ENCODE results near the gene LETM1. TPM values are rescaled to one million over a fixed set of nuclear protein-coding genes. Genes with fewer than 3 reads are reported as not detected.

LETM1 gene
- total and polyA plus RNA-seq, 2 donors (not counting 3 experiments of a cell fraction or from before 2014, with no cell fraction given), result 25.6 to 62.5 TPM

- intact Hi-C loops (cut with micrococcal nuclease) (no loop called here), dilution Hi-C loops (cut with MboI; ENCODE audit: extremely low pct_ligation_motif_present, low sequenced_read_pairs) (no loop called here)
- Histone ChIP-seq H3K27ac (ENCODE audit: insufficient read depth, low read depth, low read length) (no peak overlapping the region), H3K4me3 (replicated peaks in 1 of 3; ENCODE audit: insufficient read depth in 1 of 3, low read depth in 1 of 3, low read length in 3 of 3) (no peak overlapping the region), H3K4me2 (ENCODE audit: insufficient read depth, low read length) (no peak overlapping the region), H3K36me3 (ENCODE audit: control insufficient read depth in 2 of 2, extremely low read depth in 1 of 2, insufficient read depth in 2 of 2, low read length in 2 of 2) (no peaks in the 10 kb centered on the region), H4K20me1 (replicated peaks; ENCODE audit: control insufficient read depth, extremely low read depth, insufficient read depth, low read length) (peaks cover 4% of the 10 kb centered on the region), H3K4me1 (ENCODE audit: control insufficient read depth, extremely low read depth, insufficient read depth, low read length) (no peaks in the 10 kb centered on the region), H3K9me3 (replicated peaks; ENCODE audit: control insufficient read depth, insufficient read depth, low read length) (no peaks in the 10 kb centered on the region), H3K27me3 (ENCODE audit: control insufficient read depth in 2 of 2, insufficient read depth in 2 of 2, low read length in 2 of 2) (no peaks in the 10 kb centered on the region), H3K9me1 (replicated peaks; ENCODE audit: control insufficient read depth, extremely low read depth, insufficient read depth, low read length) (no peaks in the 10 kb centered on the region), H2AFZ (ENCODE audit: low read depth, low read length) (no peak overlapping the region), H3K79me2 (ENCODE audit: control insufficient read depth, insufficient read depth, low read length) (peaks cover 98% of the 10 kb centered on the region), H3K9ac (replicated peaks; ENCODE audit: extremely low read depth, insufficient read depth, low read length) (no peak overlapping the region)
- CTCF ChIA-PET, result interaction anchor here (1.4 to 3.6 kb wide), 4 partner anchors 15 to 33 kb away, joined by 3 to 16 read pairs (median 4); no protein-coding TSS in a partner anchor
- POLR2A ChIA-PET, result no interaction called here
- FAIRE-seq (no peak), DNase-seq (ENCODE audit: low read depth, low spot score) (no peak)
- TF ChIP-seq POLR2A (IDR thresholded peaks at IDR 0.05; ENCODE audit: low read depth, low read length) (no peak), GATA2 (IDR thresholded peaks at IDR 0.05; ENCODE audit: insufficient read depth, insufficient read length, low read depth, low read length) (no peak), POLR2AphosphoS5 (IDR thresholded peaks at IDR 0.05; ENCODE audit: insufficient read depth, low read depth, low read length) (no peak), MYC (IDR thresholded peaks at IDR 0.05; ENCODE audit: low read depth, low read length) (no peak), JUN (IDR thresholded peaks at IDR 0.05; ENCODE audit: borderline replicate concordance, insufficient read depth, insufficient read length, low read depth) (no peak)
- BruUV-seq (replicated peaks), result no TSS peak
These were observed 27.6 kb upstream of the LETM1 start for GRCh38 chr4:1883583-1883982.

GRCh38 chr4:1882850-1883271, 26.9 kb upstream of the LETM1 start:
- Histone ChIP-seq H3K36me3 (ENCODE audit: control insufficient read depth in 2 of 2, extremely low read depth in 1 of 2, insufficient read depth in 2 of 2, low read length in 2 of 2) (no peaks in the 10 kb centered on the region), H3K9ac (replicated peaks; ENCODE audit: extremely low read depth, insufficient read depth, low read length) (no peak overlapping the region), H3K4me2 (ENCODE audit: insufficient read depth, low read length) (no peak overlapping the region), H2AFZ (ENCODE audit: low read depth, low read length) (no peak overlapping the region), H3K4me1 (ENCODE audit: control insufficient read depth, extremely low read depth, insufficient read depth, low read length) (no peaks in the 10 kb centered on the region), H3K4me3 (replicated peaks in 1 of 3; ENCODE audit: insufficient read depth in 1 of 3, low read depth in 1 of 3, low read length in 3 of 3) (no peak overlapping the region), H3K27me3 (ENCODE audit: control insufficient read depth in 2 of 2, insufficient read depth in 2 of 2, low read length in 2 of 2) (no peaks in the 10 kb centered on the region), H3K79me2 (ENCODE audit: control insufficient read depth, insufficient read depth, low read length) (peaks cover 98% of the 10 kb centered on the region), H3K27ac (ENCODE audit: insufficient read depth, low read depth, low read length) (no peak overlapping the region), H3K9me1 (replicated peaks; ENCODE audit: control insufficient read depth, extremely low read depth, insufficient read depth, low read length) (no peaks in the 10 kb centered on the region), H4K20me1 (replicated peaks; ENCODE audit: control insufficient read depth, extremely low read depth, insufficient read depth, low read length) (peaks cover 4% of the 10 kb centered on the region), H3K9me3 (replicated peaks; ENCODE audit: control insufficient read depth, insufficient read depth, low read length) (no peaks in the 10 kb centered on the region)
- no TSS peak for BruUV-seq (replicated peaks)
- dilution Hi-C loops (cut with MboI; ENCODE audit: extremely low pct_ligation_motif_present, low sequenced_read_pairs) (no loop called here), intact Hi-C loops (cut with micrococcal nuclease) (no loop called here)
- ChIA-PET POLR2A (no interaction called here), CTCF (interaction anchor here (1.0 to 3.6 kb wide), 4 partner anchors 16 to 33 kb away, joined by 3 to 16 read pairs (median 4); no protein-coding TSS in a partner anchor)
- no peak for FAIRE-seq
- TF ChIP-seq POLR2A (IDR thresholded peaks at IDR 0.05; ENCODE audit: low read depth, low read length) (no peak), MYC (IDR thresholded peaks at IDR 0.05; ENCODE audit: low read depth, low read length) (no peak), EZH2 (IDR thresholded peaks at IDR 0.05; ENCODE audit: borderline replicate concordance, low read depth, low read length, severe bottlenecking) (no peak), GATA2 (IDR thresholded peaks at IDR 0.05; ENCODE audit: insufficient read depth, insufficient read length, low read depth, low read length) (no peak)
- no peak for DNase-seq (ENCODE audit: low read depth, low spot score)

All from endothelial cell of umbilical vein (primary cell).